Hepatocyte (in vitro differentiated cells): ENCODE measurements around the gene MAGOHB. TPM values are rescaled to one million over a fixed set of nuclear protein-coding genes. Genes with fewer than 3 reads are reported as not detected.

Experiments used
- DNase-seq: peaks from one replicate; pipeline ENCODE4 v3.0.0-alpha.2; 2016; ENCODE audit warnings: low spot score
- H2AFZ ChIP-seq: fragments of 200-600 bp; sonication (generic); 2 replicates; pipeline ENCODE4 v1.6.0; 2016; ENCODE audit warnings: antibody characterized with exemption, mild to moderate bottlenecking
- H3K27ac ChIP-seq: fragments of 200-600 bp; sonication (generic); 2 replicates; pipeline ENCODE4 v1.5.1; 2016; ENCODE audit warnings: mild to moderate bottlenecking
- H3K27me3 ChIP-seq: fragments of 200-600 bp; sonication (generic); 2 replicates; pipeline ENCODE4 v1.6.1; 2016
- H3K36me3 ChIP-seq: fragments of 200-600 bp; sonication (generic); replicated peaks from 2 replicates; pipeline ENCODE4 v1.5.1; 2016; ENCODE audit warnings: low read depth; ENCODE audit not compliant: insufficient read depth
- H3K4me1 ChIP-seq: fragments of 200-600 bp; sonication (generic); 2 replicates; pipeline ENCODE4 v1.5.1; 2016; ENCODE audit warnings: mild to moderate bottlenecking, moderate library complexity; ENCODE audit not compliant: insufficient read depth
- H3K4me2 ChIP-seq: fragments of 200-600 bp; sonication (generic); 2 replicates; pipeline ENCODE4 v1.6.0; 2016
- H3K4me3 ChIP-seq: fragments of 200-600 bp; sonication (generic); 2 replicates; pipeline ENCODE4 v1.5.1; 2016; ENCODE audit warnings: mild to moderate bottlenecking
- H3K79me2 ChIP-seq: fragments of 200-600 bp; sonication (generic); 2 replicates; pipeline ENCODE4 v1.6.0; 2017; ENCODE audit warnings: mild to moderate bottlenecking
- H3K9me2 ChIP-seq: fragments of 200-600 bp; sonication (generic); replicated peaks from 2 replicates; pipeline ENCODE4 v1.6.0; 2017; ENCODE audit warnings: mild to moderate bottlenecking; ENCODE audit not compliant: insufficient read depth
- H3K9me3 ChIP-seq: fragments of 200-600 bp; sonication (generic); 2 replicates; pipeline ENCODE4 v1.5.1; 2016; ENCODE audit warnings: low read depth, mild to moderate bottlenecking
- H4K20me1 ChIP-seq: fragments of 200-600 bp; sonication (generic); 2 replicates; pipeline ENCODE4 v1.6.0; 2016; ENCODE audit warnings: mild to moderate bottlenecking; ENCODE audit not compliant: insufficient read depth, poor library complexity, severe bottlenecking
- CTCF ChIP-seq: fragments of 200-600 bp; sonication (generic); IDR thresholded peaks from 2 replicates; pipeline ENCODE4 v1.5.1; 2016; ENCODE audit warnings: antibody characterized with exemption, mild to moderate bottlenecking; ENCODE audit not compliant: poor library complexity
- EZH2 ChIP-seq: fragments of 200-600 bp; sonication (generic); IDR thresholded peaks from 2 replicates; pipeline ENCODE4 v1.6.1; 2016; ENCODE audit warnings: antibody characterized with exemption, mild to moderate bottlenecking, borderline replicate concordance
- EZH2phosphoT487 ChIP-seq: fragments of 200-600 bp; sonication (generic); IDR thresholded peaks from one replicate; pipeline ENCODE4 v1.6.1; 2018; ENCODE audit warnings: antibody characterized with exemption, mild to moderate bottlenecking, low read depth, moderate library complexity; ENCODE audit not compliant: unreplicated experiment, severe bottlenecking
- WGBS: methylation state at CpG from one replicate; pipeline ENCODE4 v1.1.6; 2016; ENCODE audit warnings: low lambda C conversion rate; ENCODE audit errors: missing lambda C conversion rate; 5-methylcytosine and 5-hydroxymethylcytosine counted together
- polyA plus RNA-seq: library from polyadenylated mRNA; unstranded; fragments of >200 nt; fragmentation: Nextera tagmentation; extraction: Ambion mirVana; gene quantifications from 2 replicates; pipeline ENCODE4 v1.2.1, GENCODE V29; 2016
- total RNA-seq: library from RNA; depleted of rRNA; stranded (reverse); fragments of >200 nt; gene quantifications from 2 replicates; pipeline ENCODE4 v1.2.3, GENCODE V29; 2014

The MAGOHB gene
- total and polyA plus RNA-seq, 2 experiments from 2014 or later, result 21.4 to 40.2 TPM

- Histone ChIP-seq H3K9me3 (no peaks in the 10 kb centered on the region), H3K9me2 (no peaks in the 10 kb centered on the region), H3K4me1 (no peaks in the 10 kb centered on the region), H3K4me3 (no peak overlapping the region), H2AFZ (no peak overlapping the region), H3K27me3 (no peaks in the 10 kb centered on the region), H4K20me1 (no peaks in the 10 kb centered on the region), H3K4me2 (no peak overlapping the region), H3K36me3 (no peaks in the 10 kb centered on the region), H3K79me2 (no peaks in the 10 kb centered on the region), H3K27ac (no peak overlapping the region)
- no peak for DNase-seq
- WGBS, result 96% methylated on average over 6 of the region's 6 CpGs
- no peak for TF ChIP-seq EZH2
- TF ChIP-seq EZH2phosphoT487, result no peak
- TF ChIP-seq CTCF, result no peak
Measured at GRCh38 chr12:10600988-10601387, 12.4 kb downstream of the MAGOHB start.

- H3K4me3 ChIP-seq, result no peak overlapping the region
- H3K4me2 ChIP-seq, result no peak overlapping the region
- no peaks in the 10 kb centered on the region for H3K4me1 ChIP-seq
- no peaks in the 10 kb centered on the region for H3K9me3 ChIP-seq
- 95% methylated on average over 2 of the region's 2 CpGs for WGBS
- H3K27ac ChIP-seq, result no peak overlapping the region
- H3K27me3 ChIP-seq, result no peaks in the 10 kb centered on the region
- no peaks in the 10 kb centered on the region for H3K79me2 ChIP-seq
- no peaks in the 10 kb centered on the region for H4K20me1 ChIP-seq
- TF ChIP-seq EZH2, result no peak
- TF ChIP-seq EZH2phosphoT487, result no peak
- no peak for TF ChIP-seq CTCF
- H3K36me3 ChIP-seq, result no peaks in the 10 kb centered on the region
- no peak overlapping the region for H2AFZ ChIP-seq
- H3K9me2 ChIP-seq, result no peaks in the 10 kb centered on the region
- no peak for DNase-seq
Measured at GRCh38 chr12:10595881-10596280, 17.5 kb downstream of the MAGOHB start.

GRCh38 chr12:10590966-10591365 lies 22.4 kb downstream of the MAGOHB start:
- H3K27me3 ChIP-seq, result no peaks in the 10 kb centered on the region
- no peak for DNase-seq
- TF ChIP-seq EZH2phosphoT487, result no peak
- TF ChIP-seq CTCF, result no peak
- TF ChIP-seq EZH2, result no peak
- H3K9me3 ChIP-seq, result no peaks in the 10 kb centered on the region
- WGBS, result 99% methylated on average over 3 of the region's 3 CpGs
- no peaks in the 10 kb centered on the region for H3K4me1 ChIP-seq
- no peaks in the 10 kb centered on the region for H4K20me1 ChIP-seq
- H3K4me2 ChIP-seq, result no peak overlapping the region
- no peak overlapping the region for H2AFZ ChIP-seq
- H3K27ac ChIP-seq, result no peak overlapping the region
- no peaks in the 10 kb centered on the region for H3K36me3 ChIP-seq
- H3K4me3 ChIP-seq, result no peak overlapping the region
- no peaks in the 10 kb centered on the region for H3K9me2 ChIP-seq
- H3K79me2 ChIP-seq, result no peaks in the 10 kb centered on the region

GRCh38 chr12:10584415-10584814 lies 29.0 kb downstream of the MAGOHB start:
- Histone ChIP-seq H3K4me1 (no peaks in the 10 kb centered on the region), H3K9me3 (no peaks in the 10 kb centered on the region), H3K27ac (no peak overlapping the region), H3K9me2 (no peaks in the 10 kb centered on the region), H3K4me2 (no peak overlapping the region), H3K79me2 (no peaks in the 10 kb centered on the region), H4K20me1 (no peaks in the 10 kb centered on the region), H3K27me3 (no peaks in the 10 kb centered on the region), H3K4me3 (no peak overlapping the region), H3K36me3 (no peaks in the 10 kb centered on the region), H2AFZ (no peak overlapping the region)
- no peak for DNase-seq
- no peak for TF ChIP-seq EZH2
- TF ChIP-seq CTCF, result no peak
- no peak for TF ChIP-seq EZH2phosphoT487
- 93% methylated on average over 1 of the region's 1 CpG for WGBS
